OCI-LY1 (cell line): ENCODE measurements around the gene HSPA9.

Source experiments
- EZH2 ChIP-seq: fragments of 200-600 bp; sonication (generic), shearing (Covaris generic); IDR thresholded peaks from 2 replicates; pipeline ENCODE4 v1.8.0; 2017; ENCODE audit warnings: borderline replicate concordance, mixed run types, mild to moderate bottlenecking, antibody characterized with exemption, low read length, moderate library complexity, mixed read lengths
- TF ChIP-seq, protein P1 (sequence below): fragments of 200-600 bp; sonication (generic), shearing (Covaris generic); IDR thresholded peaks from 2 replicates; pipeline ENCODE4 v1.5.1; 2017; ENCODE audit warnings: mild to moderate bottlenecking, antibody characterized with exemption, low read length, moderate library complexity, mixed read lengths

DNA sequence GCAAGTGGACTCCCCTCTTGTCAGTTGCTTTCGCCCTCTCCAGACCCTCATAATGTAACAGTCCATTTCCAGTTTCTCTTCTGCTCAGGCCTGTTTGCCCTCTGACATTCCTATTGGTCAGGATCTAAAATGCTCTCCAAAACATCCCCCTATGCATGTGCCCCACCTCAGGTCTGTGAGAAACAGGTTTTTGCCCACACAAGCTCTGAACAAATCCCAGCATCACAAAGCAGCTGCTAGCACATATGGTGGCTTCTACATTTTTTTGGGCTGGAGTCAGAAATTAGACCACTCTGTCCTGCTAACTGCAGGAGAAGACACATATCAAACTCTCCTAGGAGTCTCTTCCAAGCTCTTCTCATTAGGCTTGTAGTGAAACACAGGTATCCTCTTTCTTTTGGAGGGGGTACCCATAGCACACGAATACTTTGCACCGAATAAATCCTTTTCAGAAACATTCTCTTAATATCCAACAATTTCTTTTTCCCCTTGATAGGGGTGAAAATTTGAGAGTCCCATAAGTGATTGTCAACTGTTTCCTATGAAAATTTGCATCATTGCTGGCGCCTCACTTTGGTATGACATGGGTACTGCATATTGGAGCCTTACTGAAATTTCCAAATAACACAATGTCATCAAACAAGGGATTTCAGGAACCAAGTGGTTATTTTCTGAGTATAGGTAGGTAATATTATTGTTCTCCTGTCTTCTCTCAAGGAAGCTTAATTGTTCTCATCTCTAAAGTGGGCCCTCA lies 19.3 kb upstream of the HSPA9 start:
- TF ChIP-seq, protein P1, sequence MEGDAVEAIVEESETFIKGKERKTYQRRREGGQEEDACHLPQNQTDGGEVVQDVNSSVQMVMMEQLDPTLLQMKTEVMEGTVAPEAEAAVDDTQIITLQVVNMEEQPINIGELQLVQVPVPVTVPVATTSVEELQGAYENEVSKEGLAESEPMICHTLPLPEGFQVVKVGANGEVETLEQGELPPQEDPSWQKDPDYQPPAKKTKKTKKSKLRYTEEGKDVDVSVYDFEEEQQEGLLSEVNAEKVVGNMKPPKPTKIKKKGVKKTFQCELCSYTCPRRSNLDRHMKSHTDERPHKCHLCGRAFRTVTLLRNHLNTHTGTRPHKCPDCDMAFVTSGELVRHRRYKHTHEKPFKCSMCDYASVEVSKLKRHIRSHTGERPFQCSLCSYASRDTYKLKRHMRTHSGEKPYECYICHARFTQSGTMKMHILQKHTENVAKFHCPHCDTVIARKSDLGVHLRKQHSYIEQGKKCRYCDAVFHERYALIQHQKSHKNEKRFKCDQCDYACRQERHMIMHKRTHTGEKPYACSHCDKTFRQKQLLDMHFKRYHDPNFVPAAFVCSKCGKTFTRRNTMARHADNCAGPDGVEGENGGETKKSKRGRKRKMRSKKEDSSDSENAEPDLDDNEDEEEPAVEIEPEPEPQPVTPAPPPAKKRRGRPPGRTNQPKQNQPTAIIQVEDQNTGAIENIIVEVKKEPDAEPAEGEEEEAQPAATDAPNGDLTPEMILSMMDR: peak; percentile 58; the same call in 1 of the 2 replicates
- TF ChIP-seq EZH2: no peak
